GM19351 (cell line): ENCODE measurements around the gene SUSD1.
"Not testable (repeated sequence)": the region's sequence is repeated elsewhere in the genome, so short reads cannot be mapped to it uniquely, and the experiment has no call there.

ENCODE experiments used
- ATAC-seq: cut with Tn5 transposase; IDR thresholded peaks from one replicate; pipeline ENCODE4 v1.9.1; 2021; ENCODE audit warnings: mild to moderate bottlenecking, moderate library complexity; ENCODE audit not compliant: unreplicated experiment

Gene SUSD1

GRCh38 chr9:112132356-112132755 lies 42.7 kb downstream of the SUSD1 start:
- no peak for ATAC-seq

DNA sequence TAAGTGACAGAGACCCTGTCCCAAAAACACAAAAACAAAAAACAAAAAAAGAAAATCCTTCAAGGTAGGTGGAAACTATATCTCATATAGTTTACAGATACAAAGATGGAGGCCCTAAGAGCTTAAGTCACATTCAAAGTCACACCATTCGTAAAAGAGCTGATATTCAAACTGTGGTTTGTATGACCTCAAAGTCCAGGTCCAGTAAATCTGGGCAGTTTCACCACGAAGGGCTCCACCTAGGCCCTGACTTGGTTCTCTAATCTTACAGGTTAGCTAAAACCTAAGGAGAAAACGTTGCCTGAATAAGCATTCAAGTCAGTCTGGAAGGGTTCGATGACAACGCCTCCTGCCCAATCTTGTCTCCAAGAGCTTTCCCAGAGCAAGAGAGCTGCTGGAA lies 44.1 kb downstream of the SUSD1 start:
- no peak for ATAC-seq

- ATAC-seq, result no peak
These were observed 44.8 kb downstream of the SUSD1 start for GRCh38 chr9:112130347-112130746.

GRCh38 chr9:112129246-112129645 lies 45.9 kb downstream of the SUSD1 start:
- ATAC-seq, result no peak

DNA sequence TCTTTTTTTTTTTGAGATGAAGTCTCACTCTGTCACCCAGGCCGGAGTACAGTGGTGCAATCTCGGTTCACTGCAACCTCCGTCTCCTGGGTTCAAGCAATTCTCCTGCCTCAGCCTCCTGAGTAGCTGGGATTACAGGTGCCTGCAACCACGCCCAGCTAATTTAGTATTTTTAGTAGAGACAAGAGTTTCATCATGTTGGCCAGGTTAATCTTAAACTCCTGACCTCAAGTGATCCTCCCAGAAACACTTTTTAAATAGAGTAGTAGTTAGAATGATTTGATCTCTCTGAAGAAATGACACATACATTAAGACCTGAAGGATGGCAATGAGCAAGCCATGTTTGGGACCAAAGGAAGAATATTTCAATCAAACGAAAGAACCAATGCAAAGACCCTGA lies 46.7 kb downstream of the SUSD1 start:
- ATAC-seq, result not testable (repeated sequence)

GRCh38 chr9:112127281-112127680 lies 47.8 kb downstream of the SUSD1 start:
- no peak for ATAC-seq

DNA sequence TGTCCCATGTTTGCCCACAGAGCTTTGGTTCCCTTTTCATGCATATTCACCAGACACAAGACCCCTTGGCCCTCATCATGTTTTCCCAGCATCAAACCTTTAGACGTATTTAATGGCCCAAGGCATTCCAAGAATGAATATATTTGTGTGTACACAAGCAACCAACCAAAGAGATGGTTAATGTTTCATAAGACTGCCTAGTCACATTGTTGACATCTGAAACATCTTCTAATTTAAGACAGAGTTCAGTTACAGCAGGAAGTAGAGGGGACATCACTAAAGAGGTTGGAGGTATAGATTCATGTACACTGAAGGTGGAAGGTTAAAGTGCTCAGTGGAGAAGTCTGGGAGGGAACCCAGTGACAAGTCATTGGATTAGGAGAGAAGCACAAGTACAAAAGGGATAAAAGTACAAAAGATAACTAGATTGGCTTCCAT lies 49.1 kb downstream of the SUSD1 start:
- ATAC-seq, result no peak

DNA sequence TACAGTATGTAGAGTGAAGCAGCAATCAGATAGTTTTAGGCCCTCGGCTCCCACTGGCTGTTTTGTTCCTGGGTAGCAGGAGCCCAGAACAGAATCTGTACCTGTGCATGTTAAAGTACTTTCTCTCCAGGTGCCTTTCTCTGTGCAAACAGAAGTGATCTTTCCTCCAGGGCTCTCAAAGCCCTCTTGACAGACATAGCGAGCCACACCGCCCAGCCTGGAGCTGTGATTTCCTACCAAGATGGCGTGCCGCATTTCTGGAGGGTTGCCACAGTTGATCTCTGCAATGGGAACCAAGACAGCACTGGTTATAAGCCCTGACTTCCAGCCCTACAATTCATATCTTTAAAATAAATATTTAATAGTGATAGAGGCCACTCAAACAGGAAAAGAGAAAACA lies 50.9 kb downstream of the SUSD1 start:
- no peak for ATAC-seq

GRCh38 chr9:112121633-112122032 lies 53.5 kb downstream of the SUSD1 start:
- ATAC-seq, result no peak

DNA sequence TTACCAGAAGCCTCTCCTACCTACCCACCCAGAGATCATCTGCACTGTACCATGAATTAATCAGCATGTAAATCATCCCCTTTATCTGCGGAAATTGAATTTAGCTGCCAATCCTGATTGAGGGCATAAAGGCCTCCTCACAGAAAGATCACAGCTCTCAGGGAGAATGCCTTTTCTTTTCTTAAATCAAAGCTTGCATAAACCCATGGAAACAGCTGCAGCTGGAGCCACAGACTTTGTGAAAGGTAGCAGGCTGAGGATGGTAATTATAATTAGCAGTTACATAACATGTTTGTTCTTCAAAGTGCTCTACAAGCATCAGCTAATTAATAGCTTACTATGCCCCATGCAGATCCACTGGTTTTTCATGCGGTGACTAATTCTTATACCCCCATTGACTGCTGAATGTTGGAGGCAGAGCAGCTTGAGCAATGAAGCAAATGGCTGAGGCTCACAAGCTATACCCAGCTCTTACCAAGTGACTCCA lies 54.6 kb downstream of the SUSD1 start:
- ATAC-seq, result no peak

DNA sequence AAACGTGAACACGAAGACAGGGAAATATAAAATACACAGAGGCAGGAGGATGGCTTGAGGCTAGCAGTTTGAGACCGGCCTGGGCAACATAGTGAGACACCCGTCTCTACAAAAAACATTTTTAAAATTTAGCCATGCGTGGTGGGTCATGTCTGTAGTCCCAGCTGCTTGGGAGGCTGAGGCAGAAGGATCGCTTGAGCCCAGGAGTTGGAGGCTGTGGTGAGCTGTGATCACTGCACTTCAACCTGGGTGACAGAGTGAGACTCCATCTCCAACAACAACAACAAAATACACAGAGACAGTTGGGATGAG lies 55.1 kb downstream of the SUSD1 start:
- ATAC-seq, result no peak

DNA sequence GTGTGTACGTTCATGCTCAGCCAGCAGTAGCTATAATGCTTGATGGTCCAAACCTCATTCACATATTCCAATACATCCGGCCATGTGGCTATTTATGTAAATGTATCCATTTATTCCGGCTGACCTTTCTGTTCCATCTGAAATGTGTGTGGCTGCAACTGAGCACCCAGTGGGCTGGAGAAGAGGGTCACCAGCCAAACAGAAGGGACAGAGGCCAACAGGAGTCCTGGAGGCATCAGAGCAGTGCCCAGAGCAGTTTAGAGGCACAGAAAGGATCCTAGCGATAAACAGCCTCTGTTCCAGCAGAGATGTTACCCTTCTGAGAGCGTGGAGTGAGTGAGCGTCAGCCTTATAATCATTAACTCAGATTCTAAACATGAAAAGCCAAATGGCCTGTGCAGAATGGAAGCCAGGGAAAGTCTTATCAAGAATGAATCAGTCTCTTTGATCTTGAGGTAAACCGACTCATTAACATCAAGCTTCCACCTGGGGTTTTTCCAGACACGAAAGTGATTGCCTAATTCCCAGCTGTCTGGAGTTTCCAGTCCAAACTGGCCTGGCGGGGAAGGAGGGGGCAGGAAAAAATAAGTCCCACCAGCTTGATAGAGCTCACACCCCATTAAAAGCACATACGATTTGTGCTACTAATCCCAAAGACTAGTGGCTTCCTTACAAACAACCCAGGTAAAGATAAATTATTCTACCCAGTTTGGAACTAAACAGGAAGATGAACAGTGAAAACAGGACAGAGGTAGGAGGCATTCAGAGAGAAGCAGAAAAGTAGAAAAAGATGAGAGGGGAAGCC lies 55.7 kb downstream of the SUSD1 start:
- no peak for ATAC-seq

GRCh38 chr9:112118009-112118408 lies 57.1 kb downstream of the SUSD1 start:
- ATAC-seq, result no peak

GRCh38 chr9:112115970-112116753 lies 58.9 kb downstream of the SUSD1 start:
- ATAC-seq, result no peak

GRCh38 chr9:112115109-112115508 lies 60.0 kb downstream of the SUSD1 start:
- ATAC-seq, result no peak

GRCh38 chr9:112112941-112113681 lies 62.0 kb downstream of the SUSD1 start:
- no peak for ATAC-seq

DNA sequence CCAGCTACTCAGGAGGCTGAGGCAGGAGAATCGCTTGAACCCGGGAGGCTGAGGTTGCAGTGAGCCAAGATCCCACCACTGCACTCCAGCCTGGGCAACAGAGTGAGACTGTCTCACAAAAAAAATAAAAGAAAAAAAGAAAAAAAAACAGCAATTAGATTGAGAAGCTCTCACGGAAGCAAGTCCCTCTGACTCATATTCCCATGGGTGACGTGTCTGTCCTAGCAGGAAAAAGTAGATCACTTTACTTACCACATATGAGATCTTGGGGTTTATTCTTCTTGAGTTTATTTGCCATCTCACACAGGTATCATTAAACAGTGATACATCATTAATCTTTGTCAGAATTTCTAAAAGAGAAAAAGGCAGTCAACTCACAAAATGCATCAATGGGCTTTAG lies 62.6 kb downstream of the SUSD1 start:
- no peak for ATAC-seq

DNA sequence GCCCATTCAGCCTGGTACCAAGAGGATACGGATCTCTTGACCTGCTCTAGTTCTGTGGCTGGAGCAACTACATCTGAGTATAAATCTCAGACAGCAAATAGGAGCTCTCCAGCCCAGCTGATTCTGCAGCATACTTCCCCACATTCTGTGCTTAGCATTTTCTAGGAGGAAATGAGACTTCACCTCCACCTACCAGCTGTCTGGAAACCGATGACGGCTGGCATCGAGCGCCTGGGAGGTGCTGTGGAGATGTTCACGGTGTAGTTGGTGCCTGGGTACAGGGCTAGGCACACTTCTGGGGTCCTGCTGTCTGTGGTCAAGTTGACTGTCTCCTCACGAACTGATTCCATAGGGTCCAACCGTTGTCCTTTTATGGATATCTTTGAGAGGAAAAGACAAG lies 63.6 kb downstream of the SUSD1 start:
- ATAC-seq, result no peak

- no peak for ATAC-seq
These were observed 64.4 kb downstream of the SUSD1 start for GRCh38 chr9:112110777-112111113.

DNA sequence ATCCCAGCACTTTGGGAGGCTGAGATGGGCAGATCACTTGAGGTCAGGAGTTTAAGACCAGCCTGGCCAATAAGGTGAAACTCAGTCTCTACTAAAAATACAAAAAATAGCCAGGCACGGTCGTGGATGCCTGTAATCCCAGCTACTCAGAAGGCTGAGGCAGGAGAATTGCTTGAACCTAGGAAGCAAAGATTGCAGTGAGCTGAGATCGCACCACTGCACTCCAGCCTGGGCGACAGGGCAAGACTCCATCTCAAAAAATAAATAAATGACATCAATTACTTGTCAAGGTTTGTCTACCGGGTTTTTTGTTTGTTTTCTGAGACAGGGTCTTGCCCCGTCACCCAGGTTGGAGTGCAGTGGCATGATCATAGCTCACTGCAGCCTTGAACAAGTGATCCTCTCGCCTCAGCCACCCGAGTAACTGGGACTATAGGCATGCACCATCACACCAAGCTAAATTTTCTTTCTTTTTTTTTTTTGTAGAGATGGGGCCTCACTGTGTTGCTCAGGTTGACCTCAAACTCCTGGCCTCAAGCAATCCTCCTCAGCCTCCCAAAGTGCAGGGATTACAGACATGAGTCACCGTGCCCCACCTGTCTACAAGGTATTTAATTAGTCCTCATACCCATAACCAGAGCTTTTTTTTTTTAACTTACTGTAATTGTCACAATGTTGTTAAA lies 64.9 kb downstream of the SUSD1 start:
- no peak for ATAC-seq

DNA sequence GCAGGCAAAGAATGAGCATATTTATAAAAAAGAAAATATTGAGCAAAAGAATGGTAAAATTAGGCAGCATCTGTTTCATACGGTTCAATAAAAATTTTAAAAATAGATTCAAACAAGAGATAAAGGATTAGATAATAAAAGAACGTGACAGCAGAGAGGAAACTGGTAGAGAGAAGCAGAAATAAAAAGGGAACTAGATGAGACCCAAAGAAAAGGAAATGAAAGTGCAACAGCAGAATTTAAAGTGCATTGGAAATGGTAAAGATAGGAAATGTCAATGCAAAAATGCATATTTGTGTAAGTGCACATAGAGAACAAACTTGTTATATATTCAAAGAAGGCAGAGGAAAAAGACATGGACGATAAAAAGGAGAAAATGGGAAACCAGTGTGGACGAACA lies 70.2 kb downstream of the SUSD1 start:
- ATAC-seq, result no peak
